Thymus (tissue), 11 donors: ENCODE data around the gene ABCA3. TPM values are rescaled to one million over a fixed set of nuclear protein-coding genes. Genes with fewer than 3 reads are reported as not detected.

Experiments
- DNase-seq, 9 donors: peaks; one replicate each; pipeline ENCODE4 v3.0.0-alpha.2; 2013; ENCODE audit warnings: low spot score in 9 of 9, low read depth in 6 of 9, missing footprints in 1 of 9
- H3K27ac ChIP-seq, 2 donors: one replicate each; pipeline ENCODE4 v1.5.1; 2013; ENCODE audit warnings: control low read depth in 1 of 2, low read depth in 1 of 2, low read length in 1 of 2, mild to moderate bottlenecking in 1 of 2, moderate library complexity in 1 of 2
- H3K27me3 ChIP-seq, 2 donors: one replicate each; pipeline ENCODE4 v1.5.1; 2013; ENCODE audit warnings: low read length in 1 of 2; ENCODE audit not compliant: control insufficient read depth in 2 of 2, insufficient read depth in 1 of 2
- H3K36me3 ChIP-seq, 2 donors: one replicate each; pipeline ENCODE4 v1.5.1; 2013; ENCODE audit warnings: low read length in 1 of 2, mild to moderate bottlenecking in 1 of 2, moderate library complexity in 1 of 2; ENCODE audit not compliant: control insufficient read depth in 2 of 2, insufficient read depth in 2 of 2
- H3K4me1 ChIP-seq, 2 donors: one replicate each; pipeline ENCODE4 v1.5.1; 2013; ENCODE audit warnings: low read length in 2 of 2; ENCODE audit not compliant: control insufficient read depth in 2 of 2, insufficient read depth in 2 of 2
- H3K4me3 ChIP-seq, 2 donors: one replicate each; pipeline ENCODE4 v1.5.1; 2013; ENCODE audit warnings: low read length in 2 of 2, control low read depth in 1 of 2, mild to moderate bottlenecking in 1 of 2
- H3K9me3 ChIP-seq, 2 donors: one replicate each; pipeline ENCODE4 v1.5.1; 2013; ENCODE audit warnings: low read length in 1 of 2, mild to moderate bottlenecking in 1 of 2; ENCODE audit not compliant: control insufficient read depth in 2 of 2, insufficient read depth in 1 of 2
- WGBS: extraction: QIAGEN DNeasy Blood & Tissue Kit; methylation state at CpG from one replicate; pipeline ENCODE4 v1.1.7; 2013; 5-methylcytosine and 5-hydroxymethylcytosine counted together
- polyA plus RNA-seq: library from polyadenylated mRNA; stranded (reverse); fragments of 200-250 nt; gene quantifications from one replicate; pipeline ENCODE4 v1.2.3, GENCODE V29; 2013
- total RNA-seq: library from RNA; stranded (reverse); fragments of 120-200 nt; gene quantifications from one replicate; pipeline ENCODE4 v1.2.4, GENCODE V29; 2013
- donor health status: healthy.

ABCA3 gene
- total and polyA plus RNA-seq, 2 donors: 8.4 to 8.6 TPM

GRCh38 chr16:2299121-2299914, 41.2 kb downstream of the ABCA3 start:
- Histone ChIP-seq H3K4me3 (no peak overlapping the region), H3K36me3 (no peaks in the 10 kb centered on the region), H3K27me3 (no peaks in the 10 kb centered on the region), H3K9me3 (no peaks in the 10 kb centered on the region), H3K27ac (no peak overlapping the region), H3K4me1 (no peaks in the 10 kb centered on the region)
- 92% methylated on average over 31 of the region's 31 CpGs for WGBS
- DNase-seq: no peak

- no peak for DNase-seq
- 94% methylated on average over 9 of the region's 9 CpGs for WGBS
- no peak overlapping the region for H3K4me3 ChIP-seq
Observed at GRCh38 chr16:2298621-2299020, 41.9 kb downstream of the ABCA3 start.

GRCh38 chr16:2297506-2297860, 43.0 kb downstream of the ABCA3 start:
- no peaks in the 10 kb centered on the region for H3K36me3 ChIP-seq
- DNase-seq: no peak
- no peaks in the 10 kb centered on the region for H3K4me1 ChIP-seq
- H3K27me3 ChIP-seq: no peaks in the 10 kb centered on the region
- H3K4me3 ChIP-seq: no peak overlapping the region
- no peaks in the 10 kb centered on the region for H3K9me3 ChIP-seq
- no peak overlapping the region for H3K27ac ChIP-seq
- 98% methylated on average over 22 of the region's 22 CpGs for WGBS

More at GRCh38 chr16:2298621-2299020, 41.9 kb downstream of the ABCA3 start:
- Histone ChIP-seq H3K36me3 (no peaks in the 10 kb centered on the region), H3K9me3 (no peaks in the 10 kb centered on the region), H3K27me3 (no peaks in the 10 kb centered on the region), H3K4me1 (no peaks in the 10 kb centered on the region), H3K27ac (no peak overlapping the region)

GRCh38 chr16:2296661-2297505, 43.6 kb downstream of the ABCA3 start:
- no peak overlapping the region for H3K27ac ChIP-seq
- no peaks in the 10 kb centered on the region for H3K4me1 ChIP-seq
- H3K36me3 ChIP-seq: no peaks in the 10 kb centered on the region
- H3K9me3 ChIP-seq: no peaks in the 10 kb centered on the region
- no peaks in the 10 kb centered on the region for H3K27me3 ChIP-seq
- WGBS: 92% methylated on average over 23 of the region's 23 CpGs
- DNase-seq: no peak
- H3K4me3 ChIP-seq: no peak overlapping the region

DNA sequence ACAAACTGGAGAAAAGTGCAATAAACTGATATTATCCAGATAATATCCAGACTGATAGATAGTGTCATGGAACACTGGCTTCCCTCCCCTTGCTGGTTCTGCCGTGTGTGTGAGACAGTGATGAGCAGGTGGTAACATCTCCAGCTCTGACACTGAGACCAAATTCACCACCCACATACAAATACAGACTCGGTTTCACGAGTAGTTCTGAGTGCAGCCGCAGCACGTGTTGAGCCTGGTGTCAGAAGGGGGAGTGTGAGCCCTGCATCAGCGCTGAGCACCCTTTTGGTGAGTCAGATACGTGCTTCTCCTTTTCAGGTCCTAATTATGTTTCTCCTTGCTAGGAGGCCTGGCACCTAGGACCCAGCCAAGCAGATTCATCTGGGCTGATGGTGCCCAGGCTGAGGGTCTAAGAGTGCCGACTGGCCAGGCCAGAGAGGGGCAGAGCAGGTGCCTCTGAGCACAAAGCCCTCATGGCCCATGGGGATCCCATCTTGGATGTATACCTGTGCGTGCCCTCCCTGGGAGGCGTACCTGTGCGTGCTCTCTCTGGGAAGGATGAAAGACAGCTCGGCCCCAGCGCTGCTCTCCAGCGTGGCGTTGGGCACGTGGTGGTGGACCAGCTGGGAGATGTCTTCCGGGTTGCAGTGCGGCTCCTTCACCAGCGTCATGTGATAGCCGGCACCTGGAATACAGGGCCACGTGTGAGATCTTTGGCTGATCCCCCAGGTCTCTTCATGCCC, 45.3 kb downstream of the ABCA3 start:
- WGBS: 96% methylated on average over 21 of the region's 21 CpGs
- H3K9me3 ChIP-seq: no peaks in the 10 kb centered on the region
- no peak overlapping the region for H3K4me3 ChIP-seq
- no peaks in the 10 kb centered on the region for H3K36me3 ChIP-seq
- H3K27ac ChIP-seq: no peak overlapping the region
- no peak for DNase-seq
- H3K27me3 ChIP-seq: no peaks in the 10 kb centered on the region
- H3K4me1 ChIP-seq: no peaks in the 10 kb centered on the region

GRCh38 chr16:2292221-2292620, 48.3 kb downstream of the ABCA3 start:
- Histone ChIP-seq H3K9me3 (no peaks in the 10 kb centered on the region), H3K27me3 (no peaks in the 10 kb centered on the region), H3K36me3 (no peaks in the 10 kb centered on the region), H3K4me3 (no peak overlapping the region), H3K4me1 (no peaks in the 10 kb centered on the region), H3K27ac (no peak overlapping the region)
- WGBS: 95% methylated on average over 9 of the region's 9 CpGs
- no peak for DNase-seq

DNA sequence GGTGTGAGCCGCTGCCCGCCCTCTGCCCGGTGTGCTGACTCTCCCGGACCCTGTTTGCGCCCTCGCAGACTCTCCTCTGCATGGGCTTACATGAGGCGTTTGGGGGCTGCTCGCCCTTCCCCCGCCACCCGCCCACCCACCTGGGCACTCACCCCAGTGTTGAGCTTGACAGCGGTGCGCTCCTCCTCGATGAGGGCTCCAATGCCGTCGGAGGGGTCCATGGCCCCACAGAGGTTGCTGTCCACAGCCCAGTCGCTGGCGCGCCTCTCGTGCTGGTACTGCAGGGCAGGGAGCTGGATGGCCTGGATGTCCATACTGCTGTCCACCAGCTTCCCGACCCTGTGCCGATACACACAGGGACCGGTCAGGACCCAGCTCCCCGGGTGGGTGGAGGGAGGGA, 51.2 kb downstream of the ABCA3 start:
- H3K4me3 ChIP-seq: no peak overlapping the region

GRCh38 chr16:2288726-2289125, 51.8 kb downstream of the ABCA3 start:
- H3K27me3 ChIP-seq: no peaks in the 10 kb centered on the region
- no peaks in the 10 kb centered on the region for H3K9me3 ChIP-seq
- no peak overlapping the region for H3K4me3 ChIP-seq
- H3K4me1 ChIP-seq: no peaks in the 10 kb centered on the region
- no peaks in the 10 kb centered on the region for H3K36me3 ChIP-seq
- H3K27ac ChIP-seq: no peak overlapping the region
- 46% methylated on average over 8 of the region's 8 CpGs for WGBS
- DNase-seq: no peak

More for the DNA sequence above, 51.2 kb downstream of the ABCA3 start:
- WGBS: 97% methylated on average over 23 of the region's 23 CpGs
- no peaks in the 10 kb centered on the region for H3K27me3 ChIP-seq
- DNase-seq: no peak
- no peak overlapping the region for H3K27ac ChIP-seq
- no peaks in the 10 kb centered on the region for H3K9me3 ChIP-seq
- H3K36me3 ChIP-seq: no peaks in the 10 kb centered on the region
- H3K4me1 ChIP-seq: no peaks in the 10 kb centered on the region
